HepG2 (cell line): ENCODE results near the gene GALR3. TPM values are rescaled to one million over a fixed set of nuclear protein-coding genes. Genes with fewer than 3 reads are reported as not detected.

Experiments
- ATAC-seq: fragments of 200-7000 bp; cut with Tn5 transposase; 3 replicates; pipeline ENCODE4 v1.9.1; 2020; ENCODE audit warnings: mild to moderate bottlenecking, moderate library complexity
- BruUV-seq: library from RNA; stranded (reverse); fragments of 400-500 nt; replicated peaks from 2 replicates; lab custom pipeline; 2021; lab: Mats Ljungman, UMichigan
- CTCF ChIA-PET: fragments of 300-600 bp; formaldehyde crosslinking; extraction: SDS; loops from one replicate; lab custom pipeline; 2021; ENCODE audit warnings: low total read pairs, inconsistent platforms, low intra/inter-chr PET ratio; lab: Yijun Ruan, JAX
- POLR2A ChIA-PET: fragments of 350-600 bp; sonication (Branson Sonifier 250); formaldehyde crosslinking; loops from one replicate; lab custom pipeline; 2020; ENCODE audit warnings: antibody characterized with exemption, inconsistent platforms; lab: Yijun Ruan, JAX
- DNase-seq: peaks from one replicate; pipeline ENCODE4 v3.0.0-alpha.2; 2015; ENCODE audit warnings: low spot score
- FAIRE-seq: peaks from 3 replicates; lab custom pipeline; 2011; peaks lifted over from hg19 to GRCh38; lab: Jason Lieb, UNC
- H2AFZ ChIP-seq: one replicate; pipeline ENCODE4 v1.6.1; 2011; ENCODE audit warnings: low read length, inconsistent platforms
- H3K27ac ChIP-seq: fragments of 300-600 bp; 3 replicates; pipeline ENCODE4 v1.8.0; 2011; ENCODE audit warnings: mixed run types, mild to moderate bottlenecking, mixed read lengths, low read length, inconsistent platforms; ENCODE audit not compliant: insufficient read depth; ENCODE audit errors: extremely low read length
- H3K27me3 ChIP-seq, 2 experiments: fragments of 200-600 bp in 1 of 2; 2 replicates in 1 of 2; 3 replicates in 1 of 2; pipeline versions ENCODE4 v1.6.0 to v1.8.0; 2011; ENCODE audit warnings: low read length in 2 of 2, mild to moderate bottlenecking in 2 of 2, moderate library complexity in 2 of 2, inconsistent platforms in 1 of 2; ENCODE audit not compliant: insufficient read depth in 2 of 2, control insufficient read depth in 1 of 2
- H3K36me3 ChIP-seq, 2 experiments: fragments of 200-600 bp in 1 of 2; replicated peaks in 1 of 2; 2 replicates in 1 of 2; 3 replicates in 1 of 2; pipeline versions ENCODE4 v1.5.1 to v1.8.0; 2011; ENCODE audit warnings: low read length in 2 of 2, inconsistent platforms in 1 of 2; ENCODE audit not compliant: insufficient read depth in 2 of 2, control insufficient read depth in 1 of 2
- H3K4me1 ChIP-seq: 2 replicates; pipeline ENCODE4 v1.5.1; 2012; ENCODE audit warnings: low read length, inconsistent platforms; ENCODE audit not compliant: insufficient read depth
- H3K4me2 ChIP-seq: 2 replicates; pipeline ENCODE4 v1.6.0; 2011; ENCODE audit warnings: low read depth, low read length, inconsistent platforms
- H3K4me3 ChIP-seq, 3 experiments: fragments of 200-600 bp in 1 of 3; sonication (generic), shearing (Covaris generic) in 1 of 3; replicated peaks in 1 of 3; 2 replicates each; pipeline ENCODE4 v1.5.1; 2011 to 2016; ENCODE audit warnings: low read length in 3 of 3, inconsistent platforms in 2 of 3, low read depth in 2 of 3, mild to moderate bottlenecking in 2 of 3, control low read depth in 1 of 3, mixed read lengths in 1 of 3; ENCODE audit not compliant: insufficient read depth in 1 of 3
- H3K79me2 ChIP-seq: one replicate; pipeline ENCODE4 v1.6.1; 2011; ENCODE audit warnings: low read length, inconsistent platforms; ENCODE audit not compliant: insufficient read depth
- H3K9ac ChIP-seq: 2 replicates; pipeline ENCODE4 v1.6.0; 2011; ENCODE audit warnings: mild to moderate bottlenecking, low read depth, low read length, inconsistent platforms; ENCODE audit not compliant: insufficient read depth
- H3K9me3 ChIP-seq: 2 replicates; pipeline ENCODE4 v1.5.1; 2012; ENCODE audit warnings: mild to moderate bottlenecking, low read length
- H4K20me1 ChIP-seq: 2 replicates; pipeline ENCODE4 v1.6.0; 2011; ENCODE audit warnings: inconsistent platforms, mild to moderate bottlenecking, low read length, moderate library complexity; ENCODE audit not compliant: insufficient read depth
- AGO2 ChIP-seq: fragments of 200-400 bp; formaldehyde crosslinking; optimal IDR thresholded peaks from 2 replicates; pipeline ENCODE3; 2017; ENCODE audit warnings: mild to moderate bottlenecking, low read depth, low read length, moderate library complexity
- FLYWCH1 ChIP-seq: sonication (generic); formaldehyde crosslinking; IDR thresholded peaks from 2 replicates; pipeline ENCODE4 v1.8.1; 2023; ENCODE audit warnings: mild to moderate bottlenecking, missing genetic modification reagents
- POLR2A ChIP-seq, 2 experiments: IDR thresholded peaks; 2 replicates each; pipeline ENCODE4 v1.6.1; 2011; ENCODE audit warnings: low read depth in 2 of 2, low read length in 2 of 2, mild to moderate bottlenecking in 1 of 2, moderate library complexity in 1 of 2; ENCODE audit not compliant: insufficient read depth in 1 of 2
- ZNF451 ChIP-seq: sonication (generic); formaldehyde crosslinking; IDR thresholded peaks from 2 replicates; pipeline ENCODE4 v1.5.0; 2020; ENCODE audit warnings: mild to moderate bottlenecking, missing genetic modification reagents
- WGBS: methylation state at CpG from one replicate; pipeline ENCODE4 v1.1.6; 2017; ENCODE audit warnings: low lambda C conversion rate; 5-methylcytosine and 5-hydroxymethylcytosine counted together
- in situ Hi-C: cut with HindIII; loops from 2 replicates; pipeline ENCODE4 v1.10.0; 2017; ENCODE audit warnings: low pct_unique_long_range_greater_than_20kb; ENCODE audit not compliant: extremely low pct_ligation_motif_present
- intact Hi-C: fragments of 100-400 bp; cut with micrococcal nuclease; formaldehyde crosslinking; loops from one replicate; pipeline ENCODE4 v1.10.0; 2022; ENCODE audit not compliant: unreplicated experiment
- polyA plus RNA-seq, 8 experiments: library from polyadenylated mRNA; depleted of rRNA in 3 of 8; stranded (reverse) in 7 of 8; unstranded in 1 of 8; fragments of >200 nt; fragmentation: Illumina TruSeq in 4 of 8; extraction: Trizol in 4 of 8; gene quantifications; 2 replicates each; pipeline versions ENCODE4 v1.2.1 to v1.2.3, GENCODE V29; 2011 to 2016; ENCODE audit warnings: low read depth in 4 of 8, missing spikeins in 1 of 8, mixed read lengths in 1 of 8; ENCODE audit not compliant: insufficient read depth in 1 of 8
- total RNA-seq, 5 experiments: library from RNA; depleted of rRNA; stranded (reverse); fragments of >200 nt; fragmentation: Illumina TruSeq; extraction: Trizol; gene quantifications; 2 replicates each; pipeline ENCODE4 v1.2.3, GENCODE V29; 2016; ENCODE audit warnings: low read depth in 1 of 5
- TF ChIP-seq, protein P1 (sequence below): sonication (generic); formaldehyde crosslinking; IDR thresholded peaks from 2 replicates; pipeline ENCODE4 v1.4.0; 2020; ENCODE audit warnings: missing genetic modification reagents; ENCODE audit errors: not compliant biosample characterization
- TF ChIP-seq, protein P2 (sequence below): sonication (generic); formaldehyde crosslinking; IDR thresholded peaks from 2 replicates; pipeline ENCODE4 v1.5.0; 2020; ENCODE audit warnings: mild to moderate bottlenecking, missing genetic modification reagents

Gene GALR3
- total and polyA plus RNA-seq, 2 of the 13 experiments (the other 11 are each of a cell fraction or from before 2014, with no cell fraction given) = 0.13 TPM; not detected in 1

DNA sequence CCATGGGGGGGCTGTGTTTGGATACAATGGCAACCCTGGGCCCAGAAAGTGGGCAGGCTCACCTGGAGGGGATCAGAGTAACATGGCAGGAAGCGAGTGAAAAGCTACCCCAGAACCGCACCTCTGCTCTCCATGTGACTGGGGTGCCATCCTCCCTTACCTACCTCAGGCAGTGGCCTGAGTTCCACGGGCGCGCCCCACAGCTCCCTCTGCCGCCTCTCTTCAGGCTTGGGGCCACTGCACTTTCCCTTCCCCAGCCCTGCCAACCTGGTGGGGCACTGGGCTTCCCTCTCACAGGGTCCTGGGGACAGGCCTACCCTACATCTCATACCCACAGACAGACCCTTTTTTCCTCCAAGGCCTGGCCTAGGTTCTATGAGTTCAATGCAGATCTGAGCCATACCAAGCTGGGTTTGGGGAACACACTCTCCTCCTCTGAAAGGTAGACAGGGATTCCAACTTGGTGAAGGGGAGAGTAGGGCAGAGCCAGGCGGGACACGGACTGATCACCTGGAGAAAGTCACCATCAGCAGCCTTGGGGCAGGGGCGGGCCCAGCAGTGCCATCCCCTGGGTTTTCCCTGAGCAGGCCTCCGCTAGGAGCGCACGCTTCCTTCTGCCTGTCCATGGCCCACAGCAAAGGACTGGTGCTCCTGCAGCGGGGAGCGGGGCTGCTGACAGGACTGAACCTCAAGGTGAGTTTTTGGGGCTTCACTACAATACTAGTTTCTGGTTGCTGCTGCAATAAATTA, 7.1 kb downstream of the GALR3 start:
- no peak overlapping the region for H3K27ac ChIP-seq
- H3K27me3 ChIP-seq = no peaks in the 10 kb centered on the region
- H3K9me3 ChIP-seq = no peaks in the 10 kb centered on the region
- peaks cover 32 to 45% of the 10 kb centered on the region in 2 experiments for H3K36me3 ChIP-seq
- H2AFZ ChIP-seq = no peak overlapping the region
- in situ Hi-C loops (no loop called here), intact Hi-C loops (no loop called here)
- POLR2A ChIA-PET = interaction anchor here (1.5 to 2.3 kb wide), 3 partner anchors 12 to 14 kb away, joined by 4 to 8 read pairs (median 7); partner anchors contain the start of gene ANKRD54
- H3K79me2 ChIP-seq = no peaks in the 10 kb centered on the region
- TF ChIP-seq ZNF451 (no peak), FLYWCH1 (no peak), POLR2A (IDR thresholded peaks at IDR 0.05; ENCODE audit: insufficient read depth in 1 of 2, low read depth in 2 of 2, low read length in 2 of 2) (0 out of 4 replicates have a peak, but pooled peaks of 1 of the 2 experiments have one; percentile 29), AGO2 (peak; percentile 68)
- TF ChIP-seq, protein P1, sequence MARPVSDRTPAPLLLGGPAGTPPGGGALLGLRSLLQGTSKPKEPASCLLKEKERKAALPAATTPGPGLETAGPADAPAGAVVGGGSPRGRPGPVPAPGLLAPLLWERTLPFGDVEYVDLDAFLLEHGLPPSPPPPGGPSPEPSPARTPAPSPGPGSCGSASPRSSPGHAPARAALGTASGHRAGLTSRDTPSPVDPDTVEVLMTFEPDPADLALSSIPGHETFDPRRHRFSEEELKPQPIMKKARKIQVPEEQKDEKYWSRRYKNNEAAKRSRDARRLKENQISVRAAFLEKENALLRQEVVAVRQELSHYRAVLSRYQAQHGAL = no peak
- TF ChIP-seq, protein P2, sequence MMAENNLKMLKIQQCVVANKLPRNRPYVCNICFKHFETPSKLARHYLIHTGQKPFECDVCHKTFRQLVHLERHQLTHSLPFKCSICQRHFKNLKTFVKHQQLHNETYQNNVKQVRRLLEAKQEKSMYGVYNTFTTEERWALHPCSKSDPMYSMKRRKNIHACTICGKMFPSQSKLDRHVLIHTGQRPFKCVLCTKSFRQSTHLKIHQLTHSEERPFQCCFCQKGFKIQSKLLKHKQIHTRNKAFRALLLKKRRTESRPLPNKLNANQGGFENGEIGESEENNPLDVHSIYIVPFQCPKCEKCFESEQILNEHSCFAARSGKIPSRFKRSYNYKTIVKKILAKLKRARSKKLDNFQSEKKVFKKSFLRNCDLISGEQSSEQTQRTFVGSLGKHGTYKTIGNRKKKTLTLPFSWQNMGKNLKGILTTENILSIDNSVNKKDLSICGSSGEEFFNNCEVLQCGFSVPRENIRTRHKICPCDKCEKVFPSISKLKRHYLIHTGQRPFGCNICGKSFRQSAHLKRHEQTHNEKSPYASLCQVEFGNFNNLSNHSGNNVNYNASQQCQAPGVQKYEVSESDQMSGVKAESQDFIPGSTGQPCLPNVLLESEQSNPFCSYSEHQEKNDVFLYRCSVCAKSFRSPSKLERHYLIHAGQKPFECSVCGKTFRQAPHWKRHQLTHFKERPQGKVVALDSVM (CRISPR knock-in tag) = no peak
- FAIRE-seq = no peak
- peaks cover 28% of the 10 kb centered on the region for H3K4me1 ChIP-seq
- CTCF ChIA-PET = no interaction called here
- no peak for ATAC-seq
- WGBS = 93% methylated on average over 14 of the region's 14 CpGs
- DNase-seq = no peak
- H3K4me3 ChIP-seq = no peak overlapping the region
- H3K9ac ChIP-seq = no peak overlapping the region
- H4K20me1 ChIP-seq = no peaks in the 10 kb centered on the region
- BruUV-seq = no TSS peak
- H3K4me2 ChIP-seq = no peak overlapping the region
